ENCODE data around the gene ZNF143.

DNA sequence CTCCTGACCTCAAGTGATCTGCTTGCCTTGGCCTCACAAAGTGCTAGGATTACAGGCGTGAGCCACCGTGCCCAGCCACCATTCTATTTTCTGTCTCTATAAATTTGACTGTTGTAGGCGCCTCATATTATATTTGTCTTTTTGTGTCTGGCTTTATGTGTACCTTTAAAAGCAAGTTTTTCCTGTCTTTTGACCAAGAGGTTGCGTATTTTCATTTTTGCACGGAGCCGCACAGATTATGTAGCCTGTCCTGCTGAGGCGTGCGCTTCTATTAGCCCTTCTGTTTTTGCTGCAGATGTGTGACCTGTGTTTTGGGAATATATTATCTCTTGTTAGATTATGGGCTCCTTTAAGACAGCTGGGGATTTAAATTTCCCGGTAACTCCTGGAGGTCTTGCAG lies 72.2 kb downstream of the ZNF143 start:
- no peak for TF ChIP-seq CTCF (conservative IDR thresholded peaks at IDR 0.05)
- TF ChIP-seq ZFX (IDR thresholded peaks at IDR 0.05), result no peak
